DND-41 (cell line): ENCODE results near the gene GYPC.

Experiments used
- ATAC-seq: fragments of 200-7000 bp; cut with Tn5 transposase; 3 replicates; pipeline ENCODE4 v1.9.1; 2021; ENCODE audit warnings: low read depth; ENCODE audit not compliant: insufficient read depth
- DNase-seq: peaks from one replicate; pipeline ENCODE4 v3.0.0-alpha.2; 2020
- H2AFZ ChIP-seq: 2 replicates; pipeline ENCODE4 v1.6.0; 2012; ENCODE audit warnings: low read depth, low read length
- H3K27ac ChIP-seq: 2 replicates; pipeline ENCODE4 v1.5.1; 2012; ENCODE audit warnings: low read length, inconsistent platforms
- H3K27me3 ChIP-seq: fragments of 200-600 bp; sonication (generic); 2 replicates; pipeline ENCODE4 v1.6.0; 2012; ENCODE audit warnings: low read length, mild to moderate bottlenecking, inconsistent platforms; ENCODE audit not compliant: insufficient read depth, poor library complexity
- H3K36me3 ChIP-seq: 2 replicates; pipeline ENCODE4 v1.5.1; 2012; ENCODE audit warnings: low read length, inconsistent platforms; ENCODE audit not compliant: insufficient read depth
- H3K4me1 ChIP-seq: 2 replicates; pipeline ENCODE4 v1.5.1; 2012; ENCODE audit warnings: mild to moderate bottlenecking, low read length; ENCODE audit not compliant: insufficient read depth
- H3K4me2 ChIP-seq: 2 replicates; pipeline ENCODE4 v1.6.0; 2012; ENCODE audit warnings: mild to moderate bottlenecking, moderate library complexity, low read length, inconsistent platforms; ENCODE audit not compliant: insufficient read depth
- H3K4me3 ChIP-seq, 2 experiments: fragments of 200-600 bp in 1 of 2; shearing (Covaris generic) in 1 of 2; 2 replicates each; pipeline ENCODE4 v1.5.1; 2012 to 2016; ENCODE audit warnings: inconsistent platforms in 2 of 2, low read length in 2 of 2, mild to moderate bottlenecking in 2 of 2, low read depth in 1 of 2, moderate library complexity in 1 of 2
- H3K79me2 ChIP-seq: 2 replicates; pipeline ENCODE4 v1.6.0; 2012; ENCODE audit warnings: low read length, inconsistent platforms; ENCODE audit not compliant: insufficient read depth
- H3K9ac ChIP-seq: 2 replicates; pipeline ENCODE4 v1.6.0; 2012; ENCODE audit warnings: low read depth, mild to moderate bottlenecking, inconsistent platforms, low read length, moderate library complexity
- H3K9me3 ChIP-seq: 2 replicates; pipeline ENCODE4 v1.5.1; 2012; ENCODE audit warnings: low read length, moderate library complexity, mild to moderate bottlenecking, inconsistent platforms; ENCODE audit not compliant: insufficient read depth, severe bottlenecking
- H4K20me1 ChIP-seq: 2 replicates; pipeline ENCODE4 v1.6.0; 2012; ENCODE audit warnings: low read length; ENCODE audit not compliant: insufficient read depth
- CTCF ChIP-seq: IDR thresholded peaks from 2 replicates; pipeline ENCODE4 v1.5.1; 2012; ENCODE audit warnings: borderline replicate concordance, low read length, moderate library complexity, mild to moderate bottlenecking; ENCODE audit not compliant: poor library complexity, severe bottlenecking; ENCODE audit errors: extremely low read depth
- EZH2 ChIP-seq: IDR thresholded peaks from 3 replicates; pipeline ENCODE4 v1.6.1; 2012; ENCODE audit warnings: borderline replicate concordance, low read depth, mild to moderate bottlenecking, moderate library complexity, low read length, inconsistent platforms; ENCODE audit not compliant: severe bottlenecking

GYPC gene

GRCh38 chr2:126699018-126699417, 43.1 kb downstream of the GYPC start:
- ATAC-seq, result no peak

GRCh38 chr2:126699716-126700581, 44.0 kb downstream of the GYPC start:
- Histone ChIP-seq H3K27ac (no peak overlapping the region), H3K79me2 (no peaks in the 10 kb centered on the region)

More at GRCh38 chr2:126699018-126699417, 43.1 kb downstream of the GYPC start:
- H3K27me3 ChIP-seq, result no peaks in the 10 kb centered on the region
- H3K4me2 ChIP-seq, result no peak overlapping the region
- H4K20me1 ChIP-seq, result no peaks in the 10 kb centered on the region
- H3K4me1 ChIP-seq, result no peaks in the 10 kb centered on the region
- H3K36me3 ChIP-seq, result no peaks in the 10 kb centered on the region
- no peak overlapping the region for H3K9ac ChIP-seq
- TF ChIP-seq CTCF (no peak), EZH2 (no peak)
- H3K27ac ChIP-seq, result no peak overlapping the region
- no peak for DNase-seq
- H3K9me3 ChIP-seq, result no peaks in the 10 kb centered on the region
- H3K4me3 ChIP-seq, result no peak overlapping the region
- H3K79me2 ChIP-seq, result no peaks in the 10 kb centered on the region
- H2AFZ ChIP-seq, result no peak overlapping the region

DNA sequence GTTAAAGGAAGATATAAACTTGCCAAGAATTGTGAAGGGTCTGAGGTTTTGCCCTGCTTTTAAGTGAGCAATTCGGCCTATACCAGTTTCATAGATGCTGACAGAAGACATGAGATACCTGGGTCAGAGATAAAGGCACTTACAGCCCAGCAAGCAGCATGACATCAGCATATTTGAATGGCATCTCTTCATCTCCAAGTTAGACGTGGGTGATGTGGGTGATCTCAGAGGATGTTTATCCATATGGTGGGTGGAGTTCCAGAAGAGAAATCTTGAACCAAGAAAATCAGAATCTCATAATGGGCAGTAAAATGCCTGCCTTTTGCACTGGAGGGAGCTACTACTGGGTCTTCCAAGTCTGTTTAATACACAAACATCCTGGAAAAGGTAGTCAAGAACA, 44.7 kb downstream of the GYPC start:
- no peaks in the 10 kb centered on the region for H3K36me3 ChIP-seq
- no peak overlapping the region for H3K9ac ChIP-seq
- no peaks in the 10 kb centered on the region for H3K27me3 ChIP-seq
- H3K9me3 ChIP-seq, result no peaks in the 10 kb centered on the region
- ATAC-seq (no peak), DNase-seq (no peak)
- H3K4me3 ChIP-seq, result no peak overlapping the region
- H3K79me2 ChIP-seq, result no peaks in the 10 kb centered on the region
- no peak overlapping the region for H3K27ac ChIP-seq
- no peak for TF ChIP-seq CTCF
- no peak for TF ChIP-seq EZH2
- no peak overlapping the region for H3K4me2 ChIP-seq
- H3K4me1 ChIP-seq, result no peaks in the 10 kb centered on the region
- H4K20me1 ChIP-seq, result no peaks in the 10 kb centered on the region
- H2AFZ ChIP-seq, result no peak overlapping the region

More at GRCh38 chr2:126699716-126700581, 44.0 kb downstream of the GYPC start:
- Histone ChIP-seq H3K27me3 (no peaks in the 10 kb centered on the region), H3K4me3 (no peak overlapping the region), H3K36me3 (no peaks in the 10 kb centered on the region), H3K9me3 (no peaks in the 10 kb centered on the region), H3K4me2 (no peak overlapping the region), H3K9ac (no peak overlapping the region), H2AFZ (no peak overlapping the region), H3K4me1 (no peaks in the 10 kb centered on the region), H4K20me1 (no peaks in the 10 kb centered on the region)
- no peak for ATAC-seq
- TF ChIP-seq EZH2 (no peak), CTCF (no peak)
- DNase-seq, result no peak
